Neural cell (in vitro differentiated cells): ENCODE data around the gene ARL5B. TPM values are rescaled to one million over a fixed set of nuclear protein-coding genes. Genes with fewer than 3 reads are reported as not detected.

Experiments used
- H2AFZ ChIP-seq: fragments of 200-600, 300-800 bp; sonication (generic), shearing (Covaris generic); 2 replicates; pipeline ENCODE4 v1.6.0; 2014; ENCODE audit warnings: low read depth, mild to moderate bottlenecking, antibody characterized with exemption, low read length, moderate library complexity
- H3F3A ChIP-seq: fragments of 200-600 bp; shearing (Covaris generic); 2 replicates; pipeline ENCODE4 v1.6.1; 2016; ENCODE audit warnings: mild to moderate bottlenecking, moderate library complexity, mixed read lengths, antibody characterized with exemption, low read length; ENCODE audit not compliant: insufficient read depth, poor library complexity, severe bottlenecking
- H3K27ac ChIP-seq: fragments of 200-600, 300-800 bp; sonication (generic), shearing (Covaris generic); 2 replicates; pipeline ENCODE4 v1.5.1; 2014; ENCODE audit warnings: mild to moderate bottlenecking, low read length, moderate library complexity
- H3K27me3 ChIP-seq: fragments of 300-800, 200-600 bp; sonication (generic), shearing (Covaris generic); 2 replicates; pipeline ENCODE4 v1.6.0; 2014; ENCODE audit warnings: mild to moderate bottlenecking, low read depth, low read length, moderate library complexity; ENCODE audit not compliant: insufficient read depth
- H3K36me3 ChIP-seq: fragments of 300-800, 200-600 bp; sonication (generic), shearing (Covaris generic); 2 replicates; pipeline ENCODE4 v1.5.1; 2014; ENCODE audit warnings: mild to moderate bottlenecking, antibody characterized with exemption, low read length, moderate library complexity; ENCODE audit not compliant: insufficient read depth
- H3K4me2 ChIP-seq: fragments of 300-800, 200-600 bp; sonication (generic), shearing (Covaris generic); 2 replicates; pipeline ENCODE4 v1.6.0; 2014; ENCODE audit warnings: mild to moderate bottlenecking, low read length
- H3K4me3 ChIP-seq: fragments of 300-800, 200-600 bp; sonication (generic), shearing (Covaris generic); 2 replicates; pipeline ENCODE4 v1.5.1; 2014; ENCODE audit warnings: mild to moderate bottlenecking, low read length, moderate library complexity
- H3K79me2 ChIP-seq: fragments of 200-600 bp; shearing (Covaris generic); replicated peaks from 2 replicates; pipeline ENCODE4 v1.6.0; 2014; ENCODE audit warnings: mild to moderate bottlenecking, low read length, moderate library complexity; ENCODE audit not compliant: insufficient read depth
- H3K9ac ChIP-seq: fragments of 300-800, 200-600 bp; sonication (generic), shearing (Covaris generic); 2 replicates; pipeline ENCODE4 v1.6.1; 2016; ENCODE audit warnings: mild to moderate bottlenecking, low read length, mixed read lengths
- H3K9me2 ChIP-seq: fragments of 200-600 bp; shearing (Covaris generic); 2 replicates; pipeline ENCODE4 v1.6.1; 2016; ENCODE audit warnings: mild to moderate bottlenecking, low read length, mixed read lengths; ENCODE audit not compliant: insufficient read depth
- H3K9me3 ChIP-seq: fragments of 200-600, 300-800 bp; sonication (generic), shearing (Covaris generic); 2 replicates; pipeline ENCODE4 v1.6.1; 2016; ENCODE audit warnings: mild to moderate bottlenecking, mixed run types, low read length, moderate library complexity, mixed read lengths
- H4K20me1 ChIP-seq: fragments of 200-600 bp; shearing (Covaris generic); 2 replicates; pipeline ENCODE4 v1.6.1; 2016; ENCODE audit warnings: mild to moderate bottlenecking, mixed run types; ENCODE audit not compliant: insufficient read depth
- EP300 ChIP-seq: fragments of 450-650 bp; conservative IDR thresholded peaks from 2 replicates; pipeline ENCODE4 v1.6.1; 2014; ENCODE audit warnings: antibody characterized with exemption, mild to moderate bottlenecking, moderate library complexity; ENCODE audit not compliant: poor library complexity, severe bottlenecking
- POLR2AphosphoS5 ChIP-seq: IDR thresholded peaks from 2 replicates; pipeline ENCODE4 v1.6.1; 2012
- RAD21 ChIP-seq: fragments of 450-650 bp; conservative IDR thresholded peaks from 2 replicates; pipeline ENCODE4 v1.6.1; 2014; ENCODE audit warnings: antibody characterized with exemption, mild to moderate bottlenecking, moderate library complexity
- REST ChIP-seq: IDR thresholded peaks from 2 replicates; pipeline ENCODE4 v1.6.1; 2012; ENCODE audit warnings: borderline replicate concordance
- SMC3 ChIP-seq: fragments of 450-650 bp; conservative IDR thresholded peaks from 2 replicates; pipeline ENCODE4 v1.6.1; 2014; ENCODE audit warnings: antibody characterized with exemption, mild to moderate bottlenecking, moderate library complexity; ENCODE audit not compliant: poor library complexity
- TAF1 ChIP-seq: IDR thresholded peaks from 2 replicates; pipeline ENCODE4 v1.6.1; 2012; ENCODE audit warnings: low read depth
- polyA plus RNA-seq: library from polyadenylated mRNA; depleted of rRNA; stranded (reverse); fragments of >200 nt; gene quantifications from 2 replicates; pipeline ENCODE4 v1.2.3, GENCODE V29; 2014

Gene ARL5B
- polyA plus RNA-seq, 1 donor from 2014 or later = 50.0 TPM

GRCh38 chr10:18723801-18724200 lies 64.6 kb downstream of the ARL5B start:
- no peak overlapping the region for H3K27ac ChIP-seq
- H3K9me2 ChIP-seq = no peaks in the 10 kb centered on the region
- H3K4me2 ChIP-seq = no peak overlapping the region
- H3F3A ChIP-seq = no peaks in the 10 kb centered on the region
- no peaks in the 10 kb centered on the region for H3K79me2 ChIP-seq
- TF ChIP-seq TAF1 (no peak), RAD21 (no peak), SMC3 (no peak), EP300 (no peak), POLR2AphosphoS5 (no peak), REST (no peak)
- no peak overlapping the region for H2AFZ ChIP-seq
- H4K20me1 ChIP-seq = no peaks in the 10 kb centered on the region
- H3K9ac ChIP-seq = no peak overlapping the region
- no peaks in the 10 kb centered on the region for H3K9me3 ChIP-seq
- no peak overlapping the region for H3K4me3 ChIP-seq
- no peaks in the 10 kb centered on the region for H3K27me3 ChIP-seq
- H3K36me3 ChIP-seq = no peaks in the 10 kb centered on the region

Other genes with a start within 250 kb of the ARL5B start
- 49.1 and 74.6 TPM in 2 replicates for gene NSUN6, start 7.8 kb upstream of the ARL5B start, polyA plus RNA-seq